Measurements from ENCODE around the gene B4GALNT2.
"Not testable (repeated sequence)": the region's sequence is repeated elsewhere in the genome, so short reads cannot be mapped to it uniquely, and the experiment has no call there.

B4GALNT2 gene

DNA sequence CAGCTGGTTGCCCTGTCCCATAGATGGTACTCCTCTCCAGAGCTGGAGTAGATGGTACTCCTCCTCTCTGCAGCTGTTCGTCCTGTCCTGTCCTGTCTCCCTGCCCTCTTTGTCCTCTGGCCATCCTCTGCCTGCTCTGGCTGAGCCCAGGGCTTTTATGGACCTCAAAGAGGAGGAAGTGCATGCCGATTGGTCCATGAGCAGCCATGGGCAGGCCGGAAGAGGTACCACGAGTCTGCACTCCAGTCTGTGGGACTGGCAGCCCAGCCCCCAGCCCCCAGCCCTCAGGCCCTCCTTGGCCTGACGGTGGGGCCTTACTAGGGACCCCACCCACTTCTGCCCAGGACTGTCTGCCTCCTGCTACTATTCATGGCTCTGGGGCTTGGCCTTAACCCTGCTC is 50.8 kb downstream of the B4GALNT2 start:
- Mint-ChIP-seq H3K4me1 (no peaks in the 10 kb centered on the region), H3K27ac (no peak overlapping the region), H3K4me3 (no peak overlapping the region), H3K27me3 (ENCODE audit: low read depth, poor library complexity) (peaks cover 19% of the 10 kb centered on the region), H3K36me3 (ENCODE audit: low read depth) (no peaks in the 10 kb centered on the region), H3K9me3 (peaks cover 40% of the 10 kb centered on the region)
- TF ChIP-seq, protein P1, sequence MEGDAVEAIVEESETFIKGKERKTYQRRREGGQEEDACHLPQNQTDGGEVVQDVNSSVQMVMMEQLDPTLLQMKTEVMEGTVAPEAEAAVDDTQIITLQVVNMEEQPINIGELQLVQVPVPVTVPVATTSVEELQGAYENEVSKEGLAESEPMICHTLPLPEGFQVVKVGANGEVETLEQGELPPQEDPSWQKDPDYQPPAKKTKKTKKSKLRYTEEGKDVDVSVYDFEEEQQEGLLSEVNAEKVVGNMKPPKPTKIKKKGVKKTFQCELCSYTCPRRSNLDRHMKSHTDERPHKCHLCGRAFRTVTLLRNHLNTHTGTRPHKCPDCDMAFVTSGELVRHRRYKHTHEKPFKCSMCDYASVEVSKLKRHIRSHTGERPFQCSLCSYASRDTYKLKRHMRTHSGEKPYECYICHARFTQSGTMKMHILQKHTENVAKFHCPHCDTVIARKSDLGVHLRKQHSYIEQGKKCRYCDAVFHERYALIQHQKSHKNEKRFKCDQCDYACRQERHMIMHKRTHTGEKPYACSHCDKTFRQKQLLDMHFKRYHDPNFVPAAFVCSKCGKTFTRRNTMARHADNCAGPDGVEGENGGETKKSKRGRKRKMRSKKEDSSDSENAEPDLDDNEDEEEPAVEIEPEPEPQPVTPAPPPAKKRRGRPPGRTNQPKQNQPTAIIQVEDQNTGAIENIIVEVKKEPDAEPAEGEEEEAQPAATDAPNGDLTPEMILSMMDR (IDR thresholded peaks at IDR 0.05), result no peak
- no peak for DNase-seq

DNA sequence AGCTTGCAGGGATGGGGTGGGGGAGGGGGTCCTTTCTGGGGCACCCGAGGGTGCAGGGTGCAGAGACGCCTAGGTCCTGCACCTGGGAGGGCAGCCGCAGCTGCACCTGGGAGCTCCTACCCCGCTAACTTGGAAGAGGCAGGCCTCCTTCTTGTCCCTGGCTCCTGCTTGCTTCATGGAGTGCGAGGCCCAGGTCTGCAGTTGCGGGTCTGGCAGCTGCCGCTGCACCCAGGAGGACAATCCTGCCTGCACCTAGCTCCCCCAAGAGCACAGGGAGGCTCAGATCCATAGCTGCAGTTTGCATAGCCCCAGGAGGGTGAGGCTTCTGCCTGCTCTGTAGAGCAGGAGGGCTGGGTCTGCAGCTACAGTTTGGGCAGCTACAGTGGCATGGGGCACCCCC is 51.2 kb downstream of the B4GALNT2 start:
- no peak overlapping the region for H3K4me3 Mint-ChIP-seq
- no peaks in the 10 kb centered on the region for H3K36me3 Mint-ChIP-seq (ENCODE audit: low read depth)
- peaks cover 40% of the 10 kb centered on the region for H3K9me3 Mint-ChIP-seq
- no peak overlapping the region for H3K27ac Mint-ChIP-seq
- no peaks in the 10 kb centered on the region for H3K4me1 Mint-ChIP-seq
- TF ChIP-seq, protein P1 (IDR thresholded peaks at IDR 0.05), result no peak
- no peak for DNase-seq
- peaks cover 18% of the 10 kb centered on the region for H3K27me3 Mint-ChIP-seq (ENCODE audit: low read depth, poor library complexity)

DNA sequence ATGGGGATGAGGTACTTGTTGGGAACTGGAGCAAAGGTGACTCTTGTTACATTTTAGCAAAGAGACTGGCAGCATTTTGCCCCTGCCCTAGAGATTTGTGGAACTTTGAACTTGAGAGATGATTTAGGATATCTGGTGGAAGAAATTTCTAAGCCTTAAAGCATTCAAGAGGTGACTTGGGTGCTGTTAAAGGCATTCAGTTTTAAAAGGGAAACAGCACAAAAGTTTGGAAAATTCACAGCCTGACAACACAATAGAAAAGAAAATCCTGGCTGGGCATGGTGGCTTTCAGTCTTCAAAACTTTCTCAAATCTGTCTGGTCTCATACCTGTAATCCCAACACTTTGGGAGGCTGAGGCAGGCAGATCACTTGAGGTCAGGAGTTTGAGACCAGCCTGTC is 52.0 kb downstream of the B4GALNT2 start:
- Mint-ChIP-seq H3K9me3 (peaks cover 40% of the 10 kb centered on the region), H3K27me3 (ENCODE audit: low read depth, poor library complexity) (peaks cover 24% of the 10 kb centered on the region)
- H3K27ac Mint-ChIP-seq; H3K4me3 Mint-ChIP-seq; H3K36me3 Mint-ChIP-seq (ENCODE audit: low read depth); DNase-seq; H3K4me1 Mint-ChIP-seq: not testable (repeated sequence)

DNA sequence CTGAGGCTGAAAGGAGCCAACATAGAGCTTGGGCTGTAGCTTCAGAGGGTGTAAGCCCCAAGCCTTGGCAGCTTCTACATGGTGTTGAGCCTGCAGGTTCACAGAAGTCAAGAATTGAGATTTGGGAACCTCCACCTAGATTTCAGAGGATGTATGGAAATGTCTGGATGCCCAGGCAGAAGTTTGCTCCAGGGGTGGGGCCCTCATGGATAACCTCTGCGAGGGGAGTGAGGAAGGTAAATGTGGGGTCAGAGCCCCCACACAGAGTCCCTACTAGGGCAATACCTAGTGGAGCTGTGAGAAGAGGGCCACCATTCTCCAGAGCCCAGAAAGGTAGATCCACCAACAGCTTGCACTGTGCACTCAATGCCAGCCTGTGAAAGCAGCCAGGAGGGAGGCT is 52.8 kb downstream of the B4GALNT2 start:
- not testable (repeated sequence) for H3K4me1 Mint-ChIP-seq; H3K4me3 Mint-ChIP-seq; H3K27ac Mint-ChIP-seq; H3K36me3 Mint-ChIP-seq (ENCODE audit: low read depth); DNase-seq
- H3K9me3 Mint-ChIP-seq, result peaks cover 37% of the 10 kb centered on the region
- peaks cover 33% of the 10 kb centered on the region for H3K27me3 Mint-ChIP-seq (ENCODE audit: low read depth, poor library complexity)

DNA sequence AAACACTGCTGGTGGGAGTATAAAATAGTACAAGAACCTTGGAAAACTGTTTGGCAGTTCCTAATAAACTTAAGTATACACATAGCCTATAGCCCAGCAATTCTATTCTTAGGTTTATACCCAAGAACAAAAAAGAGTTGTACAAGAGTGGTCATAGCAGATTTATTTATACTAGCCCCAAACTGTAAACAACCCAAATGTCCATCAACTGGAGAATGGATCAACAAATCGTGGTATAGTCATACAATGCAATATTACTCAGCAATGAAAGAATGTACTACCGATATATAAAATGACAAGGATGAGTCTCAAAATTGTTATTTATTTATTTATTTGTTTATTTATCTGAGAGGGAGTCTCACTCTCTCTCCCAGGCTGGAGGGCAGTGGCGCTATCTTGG is 54.7 kb downstream of the B4GALNT2 start:
- H3K9me3 Mint-ChIP-seq, result peaks cover 33% of the 10 kb centered on the region
- DNase-seq, result no peak
- H3K27me3 Mint-ChIP-seq (ENCODE audit: low read depth, poor library complexity), result peaks cover 37% of the 10 kb centered on the region
- no peak overlapping the region for H3K4me3 Mint-ChIP-seq
- no peaks in the 10 kb centered on the region for H3K36me3 Mint-ChIP-seq (ENCODE audit: low read depth)
- H3K4me1 Mint-ChIP-seq, result peaks cover 5% of the 10 kb centered on the region
- no peak overlapping the region for H3K27ac Mint-ChIP-seq
- TF ChIP-seq, protein P1 (IDR thresholded peaks at IDR 0.05), result no peak

DNA sequence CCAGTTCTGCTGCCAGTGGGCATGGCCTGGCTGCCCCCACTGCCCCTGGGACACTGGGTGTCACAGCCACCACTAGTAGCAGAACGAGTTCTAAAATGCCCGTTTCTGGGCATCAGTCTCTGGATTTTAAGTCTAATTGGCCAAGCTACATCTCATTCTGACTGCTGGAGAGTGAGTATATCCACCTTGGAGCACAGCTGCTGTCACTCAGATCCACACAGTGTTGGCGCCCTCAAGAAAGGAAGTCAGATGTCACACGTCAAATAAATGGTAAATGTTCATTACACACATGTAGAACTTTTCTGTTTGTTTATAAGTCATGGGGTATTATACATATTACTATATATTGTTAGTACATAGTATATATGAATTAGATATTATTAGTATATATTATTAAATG is 58.4 kb downstream of the B4GALNT2 start:
- H3K27me3 Mint-ChIP-seq (ENCODE audit: low read depth, poor library complexity), result peaks cover 35% of the 10 kb centered on the region
- H3K4me3 Mint-ChIP-seq, result peak overlapping the region; percentile 70
- H3K9me3 Mint-ChIP-seq, result peaks cover 6% of the 10 kb centered on the region
- H3K27ac Mint-ChIP-seq, result no peak overlapping the region
- DNase-seq, result no peak
- H3K36me3 Mint-ChIP-seq (ENCODE audit: low read depth), result no peaks in the 10 kb centered on the region
- TF ChIP-seq, protein P1 (IDR thresholded peaks at IDR 0.05), result no peak
- peaks cover 19% of the 10 kb centered on the region for H3K4me1 Mint-ChIP-seq

DNA sequence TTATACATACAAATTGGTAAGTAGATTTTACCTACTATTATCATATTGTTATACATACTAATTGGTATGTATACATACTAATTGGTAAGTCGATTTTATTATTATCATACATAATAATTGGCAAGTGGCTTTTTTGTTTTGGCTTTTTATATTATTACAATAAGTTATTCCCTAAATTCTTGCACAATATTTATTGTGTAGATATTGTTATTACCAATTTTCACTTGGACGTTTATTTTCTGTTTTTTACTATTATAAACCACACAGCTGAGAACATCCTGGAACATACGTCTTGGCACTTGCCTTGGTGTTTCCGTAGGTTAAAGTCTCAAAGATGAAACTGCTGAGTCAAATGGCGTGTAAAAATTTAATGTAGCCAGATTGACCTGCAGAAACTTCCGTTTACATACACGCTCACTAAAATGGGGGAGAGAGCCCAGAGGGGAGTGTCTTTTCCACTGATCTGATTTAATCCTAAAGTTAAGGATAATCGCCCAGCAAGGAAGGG is 58.9 kb downstream of the B4GALNT2 start:
- Mint-ChIP-seq H3K4me3 (peak overlapping the region; percentile 93), H3K36me3 (ENCODE audit: low read depth) (no peaks in the 10 kb centered on the region), H3K4me1 (peaks cover 19% of the 10 kb centered on the region), H3K9me3 (peaks cover under 1% of the 10 kb centered on the region), H3K27me3 (ENCODE audit: low read depth, poor library complexity) (peaks cover 33% of the 10 kb centered on the region), H3K27ac (peak overlapping the region; percentile 98)
- DNase-seq, result no peak
- TF ChIP-seq, protein P1 (IDR thresholded peaks at IDR 0.05), result no peak
